IMR-90 (cell line): Measurements from ENCODE around the gene AGPAT3. TPM values are rescaled to one million over a fixed set of nuclear protein-coding genes. Genes with fewer than 3 reads are reported as not detected.
A peak's percentile ranks its signal among the peaks of the same experiment; 100 is the strongest.

ENCODE experiments used
- ATAC-seq: fragments of 200-7000 bp; cut with Tn5 transposase; 2 replicates; pipeline ENCODE4 v1.9.1; 2020; ENCODE audit warnings: low read depth, mild to moderate bottlenecking, moderate library complexity
- BruUV-seq: library from RNA; stranded (reverse); fragments of 400-500 nt; replicated peaks from 2 replicates; lab custom pipeline; 2021; lab: Mats Ljungman, UMichigan
- CTCF ChIA-PET: fragments of 300-600 bp; formaldehyde crosslinking; extraction: SDS; loops from one replicate; lab custom pipeline; 2021; ENCODE audit warnings: antibody characterized with exemption; lab: Yijun Ruan, JAX
- POLR2A ChIA-PET: fragments of 300-600 bp; sonication (Branson Sonifier 250); formaldehyde crosslinking; loops from one replicate; lab custom pipeline; 2022; ENCODE audit warnings: antibody characterized with exemption; ENCODE audit not compliant: unreplicated experiment; lab: Charles Lee
- DNase-seq: peaks from one replicate; pipeline ENCODE4 v3.0.0; 2013
- H2AFZ ChIP-seq: replicated peaks from 2 replicates; pipeline ENCODE3; 2013; ENCODE audit warnings: low read length, mild to moderate bottlenecking; ENCODE audit not compliant: poor library complexity
- H2AK5ac ChIP-seq: 2 replicates; pipeline ENCODE4 v1.6.1; 2013; ENCODE audit warnings: low read depth, low read length, inconsistent platforms
- H2AK9ac ChIP-seq: replicated peaks from 2 replicates; pipeline ENCODE3; 2013; ENCODE audit warnings: mild to moderate bottlenecking, low read depth, low read length, moderate library complexity; ENCODE audit not compliant: poor library complexity
- H2BK120ac ChIP-seq: 2 replicates; pipeline ENCODE4 v1.6.1; 2013; ENCODE audit warnings: low read depth, low read length, inconsistent platforms
- H2BK15ac ChIP-seq: 3 replicates; pipeline ENCODE4 v1.6.1; 2013; ENCODE audit warnings: low read depth, low read length, inconsistent platforms
- H2BK20ac ChIP-seq: 2 replicates; pipeline ENCODE4 v1.6.1; 2013; ENCODE audit warnings: low read depth, mild to moderate bottlenecking, inconsistent platforms, low read length, moderate library complexity
- H2BK5ac ChIP-seq: 2 replicates; pipeline ENCODE4 v1.6.1; 2013; ENCODE audit warnings: mild to moderate bottlenecking, low read depth, low read length, inconsistent platforms; ENCODE audit not compliant: poor library complexity, severe bottlenecking
- H3K14ac ChIP-seq: replicated peaks from 2 replicates; pipeline ENCODE4 v1.6.1; 2013; ENCODE audit warnings: low read depth, low read length, inconsistent platforms
- H3K18ac ChIP-seq: 2 replicates; pipeline ENCODE4 v1.6.1; 2013; ENCODE audit warnings: low read depth, low read length, control low read depth
- H3K23ac ChIP-seq: 2 replicates; pipeline ENCODE4 v1.6.1; 2013; ENCODE audit warnings: low read depth, low read length, inconsistent platforms
- H3K27ac ChIP-seq: 2 replicates; pipeline ENCODE4 v1.5.1; 2013; ENCODE audit warnings: mild to moderate bottlenecking, control low read depth, low read length; ENCODE audit not compliant: insufficient read depth
- H3K27me3 ChIP-seq: 2 replicates; pipeline ENCODE4 v1.6.1; 2013; ENCODE audit warnings: low read length; ENCODE audit not compliant: control insufficient read depth, insufficient read depth
- H3K36me3 ChIP-seq: 2 replicates; pipeline ENCODE4 v1.6.1; 2013; ENCODE audit warnings: low read length, mixed read lengths; ENCODE audit not compliant: control insufficient read depth, insufficient read depth
- H3K4ac ChIP-seq: 2 replicates; pipeline ENCODE4 v1.6.1; 2013; ENCODE audit warnings: low read depth, low read length, inconsistent platforms
- H3K4me1 ChIP-seq: 2 replicates; pipeline ENCODE4 v1.6.1; 2013; ENCODE audit warnings: low read length, mixed read lengths; ENCODE audit not compliant: control insufficient read depth, insufficient read depth
- H3K4me2 ChIP-seq: 2 replicates; pipeline ENCODE4 v1.6.1; 2013; ENCODE audit warnings: low read depth, mild to moderate bottlenecking, control low read depth, low read length, moderate library complexity
- H3K4me3 ChIP-seq: 2 replicates; pipeline ENCODE4 v1.5.1; 2013; ENCODE audit warnings: low read depth, mild to moderate bottlenecking, control low read depth, low read length, moderate library complexity; ENCODE audit not compliant: insufficient read depth
- H3K56ac ChIP-seq: 2 replicates; pipeline ENCODE4 v1.6.1; 2013; ENCODE audit warnings: low read length, inconsistent platforms; ENCODE audit not compliant: insufficient read depth; ENCODE audit errors: extremely low read depth
- H3K79me1 ChIP-seq, 2 experiments: 2 replicates each; pipeline ENCODE4 v1.6.1; 2013; ENCODE audit warnings: low read length in 2 of 2, inconsistent platforms in 1 of 2, low read depth in 1 of 2
- H3K9ac ChIP-seq: 2 replicates; pipeline ENCODE4 v1.6.1; 2013; ENCODE audit warnings: low read depth, low read length, control low read depth
- H3K9me1 ChIP-seq: 2 replicates; pipeline ENCODE4 v1.6.1; 2013; ENCODE audit warnings: low read length, inconsistent platforms; ENCODE audit not compliant: insufficient read depth
- H3K9me3 ChIP-seq: 2 replicates; pipeline ENCODE4 v1.6.1; 2013; ENCODE audit warnings: low read length; ENCODE audit not compliant: control insufficient read depth, insufficient read depth
- H4K20me1 ChIP-seq: 2 replicates; pipeline ENCODE4 v1.6.1; 2013; ENCODE audit warnings: low read length, inconsistent platforms; ENCODE audit not compliant: insufficient read depth
- H4K5ac ChIP-seq: 2 replicates; pipeline ENCODE4 v1.6.1; 2013; ENCODE audit warnings: mild to moderate bottlenecking, low read depth, low read length, control low read depth
- H4K8ac ChIP-seq, 2 experiments: 2 replicates each; pipeline ENCODE4 v1.6.1; 2013; ENCODE audit warnings: low read depth in 2 of 2, low read length in 2 of 2, control low read depth in 1 of 2, inconsistent platforms in 1 of 2
- H4K91ac ChIP-seq: 2 replicates; pipeline ENCODE4 v1.6.1; 2013; ENCODE audit warnings: low read depth, low read length, inconsistent platforms; ENCODE audit not compliant: insufficient read depth
- CTCF ChIP-seq: conservative IDR thresholded peaks from 2 replicates; pipeline ENCODE4 v1.5.1; 2012; ENCODE audit warnings: mild to moderate bottlenecking, low read depth, low read length, improper control_type of control experiment
- MXI1 ChIP-seq: IDR thresholded peaks from 2 replicates; pipeline ENCODE4 v1.6.1; 2012; ENCODE audit warnings: low read depth, mild to moderate bottlenecking, low read length, moderate library complexity, borderline replicate concordance
- WGBS, 2 experiments: methylation state at CpG; one replicate each; pipeline versions ENCODE4 v1.1.5 to v1.1.7; 2013; ENCODE audit warnings: missing lambda C conversion rate in 2 of 2; ENCODE audit not compliant: insufficient read length in 1 of 2; ENCODE audit errors: extremely low coverage in 2 of 2; 5-methylcytosine and 5-hydroxymethylcytosine counted together
- dilution Hi-C: fragments of 300-500 bp; cut with HindIII; formaldehyde crosslinking; loops from one replicate; pipeline ENCODE4 v1.14.3; 2018; ENCODE audit warnings: low sequenced_read_pairs; ENCODE audit not compliant: unreplicated experiment
- in situ Hi-C: fragments of 300-500 bp; cut with MboI; formaldehyde crosslinking; loops from 3 replicates; pipeline ENCODE4 v1.14.3; 2019; ENCODE audit warnings: low sequenced_read_pairs, inconsistent platforms, mixed read lengths
- intact Hi-C: fragments of 100-400 bp; cut with micrococcal nuclease; formaldehyde crosslinking; loops from 2 replicates; pipeline ENCODE4 v1.10.0; 2022
- polyA plus RNA-seq, 3 experiments: library from polyadenylated mRNA; depleted of rRNA; stranded (reverse); fragments of >200 nt; gene quantifications; 2 replicates each; pipeline ENCODE4 v1.2.3, GENCODE V29; 2012; ENCODE audit warnings: low replicate concordance in 1 of 3
- total RNA-seq: library from RNA; depleted of rRNA; stranded (reverse); fragments of >200 nt; gene quantifications from 2 replicates; pipeline ENCODE4 v1.2.3, GENCODE V29; 2012

Gene AGPAT3
- total and polyA plus RNA-seq, 2 of the 4 experiments (the other 2 are of a cell fraction) = 27.1 to 38.7 TPM

- no peak overlapping the region for H3K4ac ChIP-seq
- H3K9ac ChIP-seq = no peak overlapping the region
- H2AK5ac ChIP-seq = no peak overlapping the region
- H2BK120ac ChIP-seq = no peak overlapping the region
- no peak overlapping the region for H3K56ac ChIP-seq
- H4K5ac ChIP-seq = no peak overlapping the region
- POLR2A ChIA-PET = no interaction called here
- H2AFZ ChIP-seq = no peak overlapping the region
- H3K36me3 ChIP-seq = no peaks in the 10 kb centered on the region
- peaks cover 2% of the 10 kb centered on the region; the same call in 1 of the 2 replicates for H3K4me1 ChIP-seq
- H2BK20ac ChIP-seq = no peak overlapping the region
- 23% methylated on average over 5 of the region's 22 CpGs; no CpG with 5 or more reads in 1 of the 2 experiments for WGBS, 2 experiments
- H3K9me3 ChIP-seq = peaks cover 7% of the 10 kb centered on the region; the same call in 1 of the 2 replicates
- intact Hi-C loops = no loop called here
- H3K18ac ChIP-seq = no peak overlapping the region
- no peaks in the 10 kb centered on the region for H3K79me1 ChIP-seq
- no peaks in the 10 kb centered on the region for H4K20me1 ChIP-seq
- ATAC-seq (no peak), DNase-seq (no peak)
- no peak overlapping the region for H3K4me3 ChIP-seq
- H2AK9ac ChIP-seq = no peak overlapping the region
- peaks cover 3% of the 10 kb centered on the region; the same call in 1 of the 2 replicates for H3K9me1 ChIP-seq
- no peak overlapping the region for H3K4me2 ChIP-seq
- no peak overlapping the region for H3K14ac ChIP-seq
- in situ Hi-C loops = no loop called here
- H3K27me3 ChIP-seq = peaks cover 24% of the 10 kb centered on the region
- CTCF ChIA-PET = no interaction called here
- TF ChIP-seq CTCF (0 out of 2 replicates have a peak, but pooled peaks have one; percentile 4), MXI1 (no peak)
- no peak overlapping the region for H3K27ac ChIP-seq
- BruUV-seq = no TSS peak
- no peak overlapping the region for H4K8ac ChIP-seq
- H4K91ac ChIP-seq = no peak overlapping the region
- no peak overlapping the region for H2BK5ac ChIP-seq
- no peak overlapping the region for H3K23ac ChIP-seq
- no peak overlapping the region for H2BK15ac ChIP-seq
- dilution Hi-C loops = no loop called here
Measured at GRCh38 chr21:43829575-43830119, 35.4 kb upstream of the AGPAT3 start.
